Neural cell (in vitro differentiated cells): ENCODE data around the gene RSPRY1. TPM values are rescaled to one million over a fixed set of nuclear protein-coding genes. Genes with fewer than 3 reads are reported as not detected.

Experiments
- H2AFZ ChIP-seq: fragments of 200-600, 300-800 bp; sonication (generic), shearing (Covaris generic); 2 replicates; pipeline ENCODE4 v1.6.0; 2014; ENCODE audit warnings: low read depth, mild to moderate bottlenecking, antibody characterized with exemption, low read length, moderate library complexity
- H3F3A ChIP-seq: fragments of 200-600 bp; shearing (Covaris generic); 2 replicates; pipeline ENCODE4 v1.6.1; 2016; ENCODE audit warnings: mild to moderate bottlenecking, moderate library complexity, mixed read lengths, antibody characterized with exemption, low read length; ENCODE audit not compliant: insufficient read depth, poor library complexity, severe bottlenecking
- H3K27ac ChIP-seq: fragments of 200-600, 300-800 bp; sonication (generic), shearing (Covaris generic); 2 replicates; pipeline ENCODE4 v1.5.1; 2014; ENCODE audit warnings: mild to moderate bottlenecking, low read length, moderate library complexity
- H3K27me3 ChIP-seq: fragments of 300-800, 200-600 bp; sonication (generic), shearing (Covaris generic); 2 replicates; pipeline ENCODE4 v1.6.0; 2014; ENCODE audit warnings: mild to moderate bottlenecking, low read depth, low read length, moderate library complexity; ENCODE audit not compliant: insufficient read depth
- H3K36me3 ChIP-seq: fragments of 300-800, 200-600 bp; sonication (generic), shearing (Covaris generic); 2 replicates; pipeline ENCODE4 v1.5.1; 2014; ENCODE audit warnings: mild to moderate bottlenecking, antibody characterized with exemption, low read length, moderate library complexity; ENCODE audit not compliant: insufficient read depth
- H3K4me2 ChIP-seq: fragments of 300-800, 200-600 bp; sonication (generic), shearing (Covaris generic); 2 replicates; pipeline ENCODE4 v1.6.0; 2014; ENCODE audit warnings: mild to moderate bottlenecking, low read length
- H3K4me3 ChIP-seq: fragments of 300-800, 200-600 bp; sonication (generic), shearing (Covaris generic); 2 replicates; pipeline ENCODE4 v1.5.1; 2014; ENCODE audit warnings: mild to moderate bottlenecking, low read length, moderate library complexity
- H3K79me2 ChIP-seq: fragments of 200-600 bp; shearing (Covaris generic); replicated peaks from 2 replicates; pipeline ENCODE4 v1.6.0; 2014; ENCODE audit warnings: mild to moderate bottlenecking, low read length, moderate library complexity; ENCODE audit not compliant: insufficient read depth
- H3K9ac ChIP-seq: fragments of 300-800, 200-600 bp; sonication (generic), shearing (Covaris generic); 2 replicates; pipeline ENCODE4 v1.6.1; 2016; ENCODE audit warnings: mild to moderate bottlenecking, low read length, mixed read lengths
- H3K9me2 ChIP-seq: fragments of 200-600 bp; shearing (Covaris generic); 2 replicates; pipeline ENCODE4 v1.6.1; 2016; ENCODE audit warnings: mild to moderate bottlenecking, low read length, mixed read lengths; ENCODE audit not compliant: insufficient read depth
- H3K9me3 ChIP-seq: fragments of 200-600, 300-800 bp; sonication (generic), shearing (Covaris generic); 2 replicates; pipeline ENCODE4 v1.6.1; 2016; ENCODE audit warnings: mild to moderate bottlenecking, mixed run types, low read length, moderate library complexity, mixed read lengths
- H4K20me1 ChIP-seq: fragments of 200-600 bp; shearing (Covaris generic); 2 replicates; pipeline ENCODE4 v1.6.1; 2016; ENCODE audit warnings: mild to moderate bottlenecking, mixed run types; ENCODE audit not compliant: insufficient read depth
- EP300 ChIP-seq: fragments of 450-650 bp; conservative IDR thresholded peaks from 2 replicates; pipeline ENCODE4 v1.6.1; 2014; ENCODE audit warnings: antibody characterized with exemption, mild to moderate bottlenecking, moderate library complexity; ENCODE audit not compliant: poor library complexity, severe bottlenecking
- EZH2 ChIP-seq: fragments of 200-600, 300-800 bp; shearing (Covaris generic), sonication (generic); IDR thresholded peaks from 2 replicates; pipeline ENCODE4 v1.6.1; 2014; ENCODE audit warnings: antibody characterized with exemption, low read length, borderline replicate concordance, mild to moderate bottlenecking; ENCODE audit not compliant: insufficient read depth, poor library complexity, severe bottlenecking
- MXI1 ChIP-seq: fragments of 450-650 bp; conservative IDR thresholded peaks from 2 replicates; pipeline ENCODE4 v1.6.1; 2014; ENCODE audit warnings: antibody characterized with exemption, mild to moderate bottlenecking; ENCODE audit not compliant: poor library complexity, severe bottlenecking
- POLR2AphosphoS5 ChIP-seq: IDR thresholded peaks from 2 replicates; pipeline ENCODE4 v1.6.1; 2012
- RAD21 ChIP-seq: fragments of 450-650 bp; conservative IDR thresholded peaks from 2 replicates; pipeline ENCODE4 v1.6.1; 2014; ENCODE audit warnings: antibody characterized with exemption, mild to moderate bottlenecking, moderate library complexity
- SMC3 ChIP-seq: fragments of 450-650 bp; conservative IDR thresholded peaks from 2 replicates; pipeline ENCODE4 v1.6.1; 2014; ENCODE audit warnings: antibody characterized with exemption, mild to moderate bottlenecking, moderate library complexity; ENCODE audit not compliant: poor library complexity
- TAF1 ChIP-seq: IDR thresholded peaks from 2 replicates; pipeline ENCODE4 v1.6.1; 2012; ENCODE audit warnings: low read depth
- polyA plus RNA-seq: library from polyadenylated mRNA; depleted of rRNA; stranded (reverse); fragments of >200 nt; gene quantifications from 2 replicates; pipeline ENCODE4 v1.2.3, GENCODE V29; 2014
- TF ChIP-seq, protein P1 (sequence below): IDR thresholded peaks from 2 replicates; pipeline ENCODE4 v1.6.1; 2012; ENCODE audit warnings: borderline replicate concordance
- TF ChIP-seq, protein P2 (sequence below): fragments of 450-650 bp; IDR thresholded peaks from 2 replicates; pipeline ENCODE4 v1.5.1; 2014; ENCODE audit warnings: antibody characterized with exemption, mild to moderate bottlenecking, moderate library complexity; ENCODE audit not compliant: poor library complexity, severe bottlenecking

RSPRY1 gene
- polyA plus RNA-seq, 1 donor from 2014 or later = 62.0 TPM

DNA sequence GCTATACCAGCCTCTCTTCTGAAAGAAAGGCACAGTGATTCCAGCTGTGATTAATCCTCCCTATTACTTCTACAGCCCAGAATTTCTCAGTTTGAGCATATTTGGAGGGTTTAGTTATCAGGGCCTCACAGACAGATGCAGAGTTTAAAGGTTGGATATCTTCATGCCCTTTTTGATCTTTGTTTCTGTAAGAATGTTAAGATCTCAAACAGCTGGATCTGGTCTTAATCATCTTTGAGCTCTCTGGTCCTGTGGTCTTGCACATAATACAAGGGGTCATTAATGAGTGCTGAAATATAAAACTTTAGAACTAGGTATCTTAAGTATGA lies 49.9 kb downstream of the RSPRY1 start (continued):
- TF ChIP-seq, protein P1, sequence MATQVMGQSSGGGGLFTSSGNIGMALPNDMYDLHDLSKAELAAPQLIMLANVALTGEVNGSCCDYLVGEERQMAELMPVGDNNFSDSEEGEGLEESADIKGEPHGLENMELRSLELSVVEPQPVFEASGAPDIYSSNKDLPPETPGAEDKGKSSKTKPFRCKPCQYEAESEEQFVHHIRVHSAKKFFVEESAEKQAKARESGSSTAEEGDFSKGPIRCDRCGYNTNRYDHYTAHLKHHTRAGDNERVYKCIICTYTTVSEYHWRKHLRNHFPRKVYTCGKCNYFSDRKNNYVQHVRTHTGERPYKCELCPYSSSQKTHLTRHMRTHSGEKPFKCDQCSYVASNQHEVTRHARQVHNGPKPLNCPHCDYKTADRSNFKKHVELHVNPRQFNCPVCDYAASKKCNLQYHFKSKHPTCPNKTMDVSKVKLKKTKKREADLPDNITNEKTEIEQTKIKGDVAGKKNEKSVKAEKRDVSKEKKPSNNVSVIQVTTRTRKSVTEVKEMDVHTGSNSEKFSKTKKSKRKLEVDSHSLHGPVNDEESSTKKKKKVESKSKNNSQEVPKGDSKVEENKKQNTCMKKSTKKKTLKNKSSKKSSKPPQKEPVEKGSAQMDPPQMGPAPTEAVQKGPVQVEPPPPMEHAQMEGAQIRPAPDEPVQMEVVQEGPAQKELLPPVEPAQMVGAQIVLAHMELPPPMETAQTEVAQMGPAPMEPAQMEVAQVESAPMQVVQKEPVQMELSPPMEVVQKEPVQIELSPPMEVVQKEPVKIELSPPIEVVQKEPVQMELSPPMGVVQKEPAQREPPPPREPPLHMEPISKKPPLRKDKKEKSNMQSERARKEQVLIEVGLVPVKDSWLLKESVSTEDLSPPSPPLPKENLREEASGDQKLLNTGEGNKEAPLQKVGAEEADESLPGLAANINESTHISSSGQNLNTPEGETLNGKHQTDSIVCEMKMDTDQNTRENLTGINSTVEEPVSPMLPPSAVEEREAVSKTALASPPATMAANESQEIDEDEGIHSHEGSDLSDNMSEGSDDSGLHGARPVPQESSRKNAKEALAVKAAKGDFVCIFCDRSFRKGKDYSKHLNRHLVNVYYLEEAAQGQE = no peak
- no peak for TF ChIP-seq RAD21
- no peak for TF ChIP-seq TAF1

DNA sequence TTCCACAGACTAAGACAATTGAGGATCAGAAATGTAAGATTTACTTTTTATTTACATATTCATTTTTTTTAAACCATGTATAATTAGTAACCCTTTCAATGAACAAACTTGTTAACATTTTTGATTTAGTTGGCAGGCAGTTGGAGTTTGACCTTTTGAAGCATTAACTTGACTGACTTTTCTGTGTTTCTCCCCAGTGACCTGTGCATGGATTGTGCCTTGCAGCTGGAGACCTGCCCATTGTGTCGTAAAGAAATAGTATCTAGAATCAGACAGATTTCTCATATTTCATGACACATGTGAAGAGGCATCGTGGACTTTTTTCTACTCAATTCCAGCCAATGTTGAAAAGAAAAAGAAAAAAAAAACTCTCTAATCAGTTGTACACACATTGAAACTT lies 52.6 kb downstream of the RSPRY1 start:
- Histone ChIP-seq H3K79me2 (no peaks in the 10 kb centered on the region), H3K27me3 (no peaks in the 10 kb centered on the region), H3K4me3 (no peak overlapping the region), H3F3A (no peaks in the 10 kb centered on the region), H3K9me3 (no peaks in the 10 kb centered on the region), H3K36me3 (peaks cover 22% of the 10 kb centered on the region), H3K27ac (no peak overlapping the region), H3K9me2 (no peaks in the 10 kb centered on the region), H3K9ac (no peak overlapping the region), H3K4me2 (no peak overlapping the region), H4K20me1 (no peaks in the 10 kb centered on the region), H2AFZ (no peak overlapping the region)
- TF ChIP-seq EP300 = no peak
- TF ChIP-seq, protein P1 = no peak
- TF ChIP-seq RAD21 = no peak
- TF ChIP-seq EZH2 = no peak
- TF ChIP-seq TAF1 = no peak
- TF ChIP-seq POLR2AphosphoS5 = no peak
- no peak for TF ChIP-seq SMC3
- no peak for TF ChIP-seq MXI1
- TF ChIP-seq, protein P2, sequence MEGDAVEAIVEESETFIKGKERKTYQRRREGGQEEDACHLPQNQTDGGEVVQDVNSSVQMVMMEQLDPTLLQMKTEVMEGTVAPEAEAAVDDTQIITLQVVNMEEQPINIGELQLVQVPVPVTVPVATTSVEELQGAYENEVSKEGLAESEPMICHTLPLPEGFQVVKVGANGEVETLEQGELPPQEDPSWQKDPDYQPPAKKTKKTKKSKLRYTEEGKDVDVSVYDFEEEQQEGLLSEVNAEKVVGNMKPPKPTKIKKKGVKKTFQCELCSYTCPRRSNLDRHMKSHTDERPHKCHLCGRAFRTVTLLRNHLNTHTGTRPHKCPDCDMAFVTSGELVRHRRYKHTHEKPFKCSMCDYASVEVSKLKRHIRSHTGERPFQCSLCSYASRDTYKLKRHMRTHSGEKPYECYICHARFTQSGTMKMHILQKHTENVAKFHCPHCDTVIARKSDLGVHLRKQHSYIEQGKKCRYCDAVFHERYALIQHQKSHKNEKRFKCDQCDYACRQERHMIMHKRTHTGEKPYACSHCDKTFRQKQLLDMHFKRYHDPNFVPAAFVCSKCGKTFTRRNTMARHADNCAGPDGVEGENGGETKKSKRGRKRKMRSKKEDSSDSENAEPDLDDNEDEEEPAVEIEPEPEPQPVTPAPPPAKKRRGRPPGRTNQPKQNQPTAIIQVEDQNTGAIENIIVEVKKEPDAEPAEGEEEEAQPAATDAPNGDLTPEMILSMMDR = no peak
